Astrocyte (in vitro differentiated cells and primary cell): Measurements from ENCODE around the gene C1QTNF1. TPM values are rescaled to one million over a fixed set of nuclear protein-coding genes. Genes with fewer than 3 reads are reported as not detected.

Source experiments
- DNase-seq: peaks from one replicate; pipeline ENCODE4 v3.0.0-alpha.2; 2010; ENCODE audit warnings: low read depth
- FAIRE-seq: peaks from 2 replicates; lab custom pipeline; 2011; peaks lifted over from hg19 to GRCh38; lab: Jason Lieb, UNC
- H2AFZ ChIP-seq: 2 replicates; pipeline ENCODE4 v1.6.0; 2012; ENCODE audit warnings: low read depth, low read length, inconsistent platforms
- H3K27ac ChIP-seq: 2 replicates; pipeline ENCODE4 v1.5.1; 2011; ENCODE audit warnings: low read depth, low read length, inconsistent platforms
- H3K27me3 ChIP-seq: 2 replicates; pipeline ENCODE4 v1.6.0; 2011; ENCODE audit warnings: low read length, inconsistent platforms; ENCODE audit not compliant: insufficient read depth
- H3K36me3 ChIP-seq: 2 replicates; pipeline ENCODE4 v1.5.1; 2011; ENCODE audit warnings: low read length, inconsistent platforms; ENCODE audit not compliant: insufficient read depth
- H3K4me1 ChIP-seq: 2 replicates; pipeline ENCODE4 v1.5.1; 2011; ENCODE audit warnings: low read length, inconsistent platforms; ENCODE audit not compliant: insufficient read depth
- H3K4me2 ChIP-seq: 2 replicates; pipeline ENCODE4 v1.6.0; 2012; ENCODE audit warnings: low read length, inconsistent platforms
- H3K4me3 ChIP-seq: 2 replicates; pipeline ENCODE4 v1.5.1; 2011; ENCODE audit warnings: low read depth, mild to moderate bottlenecking, low read length, inconsistent platforms; ENCODE audit not compliant: insufficient read depth
- H3K79me2 ChIP-seq: 2 replicates; pipeline ENCODE4 v1.6.0; 2012; ENCODE audit warnings: mild to moderate bottlenecking, low read length, inconsistent platforms; ENCODE audit not compliant: insufficient read depth
- H3K9ac ChIP-seq: 2 replicates; pipeline ENCODE4 v1.6.0; 2012; ENCODE audit warnings: mild to moderate bottlenecking, low read length, inconsistent platforms
- H3K9me3 ChIP-seq: 2 replicates; pipeline ENCODE4 v1.5.1; 2012; ENCODE audit warnings: low read depth, mild to moderate bottlenecking, low read length, inconsistent platforms; ENCODE audit not compliant: insufficient read depth
- H4K20me1 ChIP-seq: 2 replicates; pipeline ENCODE4 v1.6.0; 2012; ENCODE audit warnings: low read length, inconsistent platforms; ENCODE audit not compliant: insufficient read depth
- H3K27ac Mint-ChIP-seq: one replicate; pipeline ENCODE4 v1.8.0; 2021; ENCODE audit warnings: mild to moderate bottlenecking, mixed read lengths; ENCODE audit not compliant: unreplicated experiment
- H3K27me3 Mint-ChIP-seq: one replicate; pipeline ENCODE4 v1.8.0; 2021; ENCODE audit warnings: low read depth, mixed read lengths; ENCODE audit not compliant: unreplicated experiment
- H3K36me3 Mint-ChIP-seq: one replicate; pipeline ENCODE4 v1.8.0; 2021; ENCODE audit warnings: low read depth, mixed read lengths; ENCODE audit not compliant: unreplicated experiment
- H3K4me1 Mint-ChIP-seq: one replicate; pipeline ENCODE4 v1.8.0; 2021; ENCODE audit warnings: low read depth, mixed read lengths; ENCODE audit not compliant: unreplicated experiment
- H3K4me3 Mint-ChIP-seq: one replicate; pipeline ENCODE4 v1.8.0; 2021; ENCODE audit warnings: mild to moderate bottlenecking, moderate library complexity, mixed read lengths; ENCODE audit not compliant: unreplicated experiment
- H3K9me3 Mint-ChIP-seq: one replicate; pipeline ENCODE4 v1.8.0; 2021; ENCODE audit warnings: mild to moderate bottlenecking, mixed read lengths; ENCODE audit not compliant: unreplicated experiment
- EZH2 ChIP-seq: IDR thresholded peaks from 2 replicates; pipeline ENCODE4 v1.6.1; 2012; ENCODE audit warnings: mild to moderate bottlenecking, low read length, inconsistent platforms; ENCODE audit not compliant: insufficient read depth
- total RNA-seq: library from RNA; stranded (reverse); gene quantifications from 2 replicates; pipeline ENCODE4 v1.2.1, GENCODE V29; 2021
- TF ChIP-seq, protein P1 (sequence below): IDR thresholded peaks from 2 replicates; pipeline ENCODE4 v1.5.1; 2011; ENCODE audit warnings: low read depth, mild to moderate bottlenecking, inconsistent platforms, low read length, moderate library complexity; ENCODE audit not compliant: insufficient read depth

The C1QTNF1 gene
- total RNA-seq, 1 donor from 2014 or later: 2.2 TPM

DNA sequence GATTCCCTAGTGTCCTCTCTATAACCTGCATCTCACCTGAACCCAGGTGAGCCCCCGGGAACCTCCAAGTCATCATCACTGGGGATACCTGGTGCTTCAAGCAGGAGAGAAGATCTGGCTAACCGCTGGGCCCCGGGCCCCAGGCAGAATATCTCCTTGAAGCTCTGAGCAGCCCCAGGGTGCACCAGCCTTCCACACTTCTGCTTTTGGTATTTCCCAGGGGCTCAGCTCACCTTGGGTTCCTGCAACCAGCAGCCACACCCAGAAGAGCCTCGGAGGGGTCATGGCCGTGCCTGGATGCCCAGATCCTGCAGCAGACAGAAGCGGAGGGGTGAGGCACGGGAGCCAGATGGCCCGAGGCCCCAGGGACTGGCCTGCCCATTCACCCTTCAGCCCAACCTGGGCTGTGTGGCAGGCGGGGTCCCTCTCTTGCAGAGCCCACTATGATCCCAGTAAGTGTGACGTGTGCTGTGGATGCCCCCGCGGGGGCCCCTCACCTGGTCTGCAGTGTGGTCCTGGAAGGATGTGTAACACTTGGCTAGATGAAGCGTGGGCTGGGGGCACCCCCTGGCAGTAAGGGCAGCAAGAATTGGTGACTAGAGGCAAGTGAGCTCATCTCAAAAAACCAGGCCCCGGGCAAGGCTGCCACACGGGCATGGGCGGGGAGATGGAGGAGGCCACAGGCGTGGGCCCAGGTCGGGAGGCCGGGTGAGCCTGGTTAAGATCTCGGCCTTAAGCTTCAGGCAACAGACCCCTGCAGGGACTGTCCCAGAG, 46.9 kb upstream of the C1QTNF1 start:
- H3K9me3 ChIP-seq: no peaks in the 10 kb centered on the region
- H3K4me1 ChIP-seq: peaks cover 25% of the 10 kb centered on the region
- no peaks in the 10 kb centered on the region for H4K20me1 ChIP-seq
- no peaks in the 10 kb centered on the region for H3K36me3 ChIP-seq
- H3K9ac ChIP-seq: no peak overlapping the region
- H3K79me2 ChIP-seq: peaks cover 20% of the 10 kb centered on the region
- FAIRE-seq (no peak), DNase-seq (no peak)
- H3K4me3 Mint-ChIP-seq: peak overlapping the region; percentile 81
- H3K4me3 ChIP-seq: no peak overlapping the region
- H2AFZ ChIP-seq: no peak overlapping the region
- H3K36me3 Mint-ChIP-seq: peaks cover 3% of the 10 kb centered on the region
- no peaks in the 10 kb centered on the region for H3K27me3 ChIP-seq
- no peaks in the 10 kb centered on the region for H3K9me3 Mint-ChIP-seq
- H3K27ac ChIP-seq: no peak overlapping the region
- H3K4me2 ChIP-seq: peak overlapping the region; percentile 54
- H3K27me3 Mint-ChIP-seq: no peaks in the 10 kb centered on the region
- TF ChIP-seq EZH2: no peak
- TF ChIP-seq, protein P1, sequence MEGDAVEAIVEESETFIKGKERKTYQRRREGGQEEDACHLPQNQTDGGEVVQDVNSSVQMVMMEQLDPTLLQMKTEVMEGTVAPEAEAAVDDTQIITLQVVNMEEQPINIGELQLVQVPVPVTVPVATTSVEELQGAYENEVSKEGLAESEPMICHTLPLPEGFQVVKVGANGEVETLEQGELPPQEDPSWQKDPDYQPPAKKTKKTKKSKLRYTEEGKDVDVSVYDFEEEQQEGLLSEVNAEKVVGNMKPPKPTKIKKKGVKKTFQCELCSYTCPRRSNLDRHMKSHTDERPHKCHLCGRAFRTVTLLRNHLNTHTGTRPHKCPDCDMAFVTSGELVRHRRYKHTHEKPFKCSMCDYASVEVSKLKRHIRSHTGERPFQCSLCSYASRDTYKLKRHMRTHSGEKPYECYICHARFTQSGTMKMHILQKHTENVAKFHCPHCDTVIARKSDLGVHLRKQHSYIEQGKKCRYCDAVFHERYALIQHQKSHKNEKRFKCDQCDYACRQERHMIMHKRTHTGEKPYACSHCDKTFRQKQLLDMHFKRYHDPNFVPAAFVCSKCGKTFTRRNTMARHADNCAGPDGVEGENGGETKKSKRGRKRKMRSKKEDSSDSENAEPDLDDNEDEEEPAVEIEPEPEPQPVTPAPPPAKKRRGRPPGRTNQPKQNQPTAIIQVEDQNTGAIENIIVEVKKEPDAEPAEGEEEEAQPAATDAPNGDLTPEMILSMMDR: no peak
- H3K27ac Mint-ChIP-seq: no peak overlapping the region
- H3K4me1 Mint-ChIP-seq: peaks cover 3% of the 10 kb centered on the region

DNA sequence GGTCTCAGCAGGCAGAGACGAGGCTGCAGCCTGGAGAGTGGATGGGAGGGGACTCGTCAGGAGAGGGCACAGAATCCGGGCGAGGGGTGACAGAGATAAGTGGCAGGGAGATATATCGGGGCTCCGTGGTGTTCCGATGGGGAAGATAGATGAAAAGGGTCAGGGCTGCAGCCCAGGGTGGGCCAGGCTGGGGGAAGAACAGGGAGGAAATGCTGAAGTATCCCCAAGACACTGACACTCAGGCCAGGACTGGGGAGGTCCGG, 46.4 kb upstream of the C1QTNF1 start:
- Histone ChIP-seq H2AFZ (no peak overlapping the region), H3K27ac (no peak overlapping the region), H3K27me3 (no peaks in the 10 kb centered on the region), H3K4me2 (peak overlapping the region; percentile 54), H3K79me2 (peaks cover 20% of the 10 kb centered on the region), H3K9me3 (no peaks in the 10 kb centered on the region), H3K36me3 (no peaks in the 10 kb centered on the region), H4K20me1 (no peaks in the 10 kb centered on the region), H3K4me1 (peaks cover 25% of the 10 kb centered on the region), H3K4me3 (no peak overlapping the region), H3K9ac (no peak overlapping the region)
- Mint-ChIP-seq H3K4me3 (peak overlapping the region; percentile 81), H3K4me1 (peaks cover 3% of the 10 kb centered on the region), H3K27me3 (no peaks in the 10 kb centered on the region), H3K27ac (no peak overlapping the region), H3K36me3 (peaks cover 3% of the 10 kb centered on the region), H3K9me3 (no peaks in the 10 kb centered on the region)
- TF ChIP-seq, protein P1: no peak
- no peak for TF ChIP-seq EZH2
- DNase-seq: no peak
- FAIRE-seq: no peak
